CD4-positive, alpha-beta T cell treated with Interleukin-17A for 1 hour (primary cell): Measurements from ENCODE around the gene AUTS2.

Experiments
- DNase-seq: peaks from one replicate; pipeline ENCODE4 v3.0.0-alpha.2; 2020

Gene AUTS2

GRCh38 chr7:70377957-70378356, 779.7 kb downstream of the AUTS2 start:
- no peak for DNase-seq

DNA sequence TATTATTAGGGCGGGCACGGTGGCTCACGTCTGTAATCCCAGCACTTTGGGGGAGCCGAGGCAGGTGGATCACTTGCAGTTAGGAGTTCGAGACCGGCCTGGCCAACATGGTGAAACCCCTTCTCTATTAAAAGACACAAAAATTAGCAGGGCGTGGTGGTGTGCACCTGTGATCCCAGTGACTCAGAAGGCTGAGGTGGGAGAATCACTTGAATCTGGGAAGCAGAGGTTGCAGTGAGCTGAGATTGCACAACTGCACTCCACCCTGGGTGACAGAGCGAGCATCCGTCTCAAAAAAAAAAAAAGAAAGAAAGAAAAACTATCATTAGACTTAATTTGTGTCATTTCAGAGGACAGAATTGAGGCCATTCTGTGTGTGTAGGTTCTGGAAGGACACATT, 780.9 kb downstream of the AUTS2 start:
- DNase-seq: no peak

DNA sequence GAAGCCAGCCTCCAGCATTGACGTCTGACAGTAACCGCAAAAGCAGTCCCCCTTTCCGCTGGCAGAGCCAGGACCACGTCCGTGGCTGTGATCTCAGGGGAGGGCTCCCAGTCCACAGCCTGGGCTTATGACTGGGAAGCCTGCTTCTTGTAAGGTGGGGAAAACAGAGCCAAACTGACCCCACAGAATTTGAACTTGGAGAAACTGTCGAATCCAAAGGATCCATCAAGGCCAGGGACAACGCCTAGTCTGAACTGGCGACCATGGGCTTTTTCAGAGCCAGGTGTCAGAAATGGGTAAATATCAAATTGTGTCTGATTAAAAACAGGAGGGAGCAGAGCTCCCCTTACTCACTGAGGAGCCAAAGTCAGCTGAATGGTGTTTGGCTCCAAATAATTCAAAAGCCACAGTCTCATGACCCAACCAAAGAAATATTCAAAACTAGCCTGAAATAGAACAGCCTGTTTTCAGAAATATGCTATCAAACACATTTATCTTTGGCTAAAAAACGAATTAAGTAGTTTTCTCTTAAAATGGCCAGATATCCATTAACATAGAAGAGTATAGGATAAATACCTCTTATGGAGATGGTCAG, 782.2 kb downstream of the AUTS2 start:
- no peak for DNase-seq

DNA sequence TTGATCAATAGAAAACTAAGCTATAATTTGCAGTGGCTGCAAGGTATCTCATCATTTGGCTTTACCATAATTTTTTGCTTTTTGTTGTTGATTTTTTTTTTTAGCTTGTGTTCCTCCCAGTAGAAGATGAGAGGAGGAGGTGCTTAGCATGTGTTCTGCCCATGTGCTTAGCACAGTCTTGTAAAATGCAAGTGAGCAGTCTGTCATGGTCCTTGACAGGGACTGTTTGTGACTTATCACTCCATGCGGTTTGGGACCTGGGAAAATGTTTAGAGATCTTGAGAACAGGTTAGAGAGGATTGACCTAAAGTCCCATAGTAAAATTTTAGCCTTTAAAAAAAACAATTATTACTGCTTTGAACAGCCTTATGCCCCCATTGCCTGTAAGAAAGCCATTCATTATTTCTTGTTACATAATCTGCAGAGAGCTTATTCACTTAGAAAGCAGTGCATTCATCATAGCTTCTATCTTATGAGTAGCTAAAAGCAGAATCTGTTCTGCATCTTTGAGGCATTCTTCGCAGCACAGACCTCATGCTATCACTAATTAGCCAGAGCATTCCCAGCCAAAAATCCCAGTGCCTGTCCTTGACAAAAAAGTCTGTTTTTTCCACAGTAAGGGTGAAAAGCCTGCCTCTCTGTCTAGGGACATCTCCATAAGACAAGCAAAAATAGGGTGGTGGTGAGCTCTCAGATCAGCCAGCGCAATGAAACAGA, 784.9 kb downstream of the AUTS2 start:
- DNase-seq: no peak

- DNase-seq: no peak
These were observed 785.7 kb downstream of the AUTS2 start for GRCh38 chr7:70384024-70384423.

GRCh38 chr7:70384891-70385290, 786.6 kb downstream of the AUTS2 start:
- no peak for DNase-seq

DNA sequence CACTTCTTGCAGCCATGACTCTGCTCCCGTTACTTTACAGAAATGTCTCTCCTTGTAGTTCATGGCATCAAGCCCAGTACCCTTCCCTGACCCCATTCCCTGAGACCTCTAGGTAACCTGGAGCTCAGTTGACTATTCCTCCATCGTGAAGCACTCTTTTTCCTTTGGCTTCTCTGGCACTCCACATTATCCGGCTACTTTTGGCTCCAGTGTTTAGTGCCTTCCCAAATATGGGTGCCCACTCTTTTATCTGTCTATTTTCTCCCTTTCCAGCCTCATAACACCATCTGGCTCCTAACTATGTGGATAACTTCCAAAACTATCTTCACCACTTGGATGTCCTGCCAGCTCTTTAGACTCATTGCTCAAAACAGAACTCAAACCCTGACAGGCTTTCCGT, 788.9 kb downstream of the AUTS2 start:
- DNase-seq: no peak

DNA sequence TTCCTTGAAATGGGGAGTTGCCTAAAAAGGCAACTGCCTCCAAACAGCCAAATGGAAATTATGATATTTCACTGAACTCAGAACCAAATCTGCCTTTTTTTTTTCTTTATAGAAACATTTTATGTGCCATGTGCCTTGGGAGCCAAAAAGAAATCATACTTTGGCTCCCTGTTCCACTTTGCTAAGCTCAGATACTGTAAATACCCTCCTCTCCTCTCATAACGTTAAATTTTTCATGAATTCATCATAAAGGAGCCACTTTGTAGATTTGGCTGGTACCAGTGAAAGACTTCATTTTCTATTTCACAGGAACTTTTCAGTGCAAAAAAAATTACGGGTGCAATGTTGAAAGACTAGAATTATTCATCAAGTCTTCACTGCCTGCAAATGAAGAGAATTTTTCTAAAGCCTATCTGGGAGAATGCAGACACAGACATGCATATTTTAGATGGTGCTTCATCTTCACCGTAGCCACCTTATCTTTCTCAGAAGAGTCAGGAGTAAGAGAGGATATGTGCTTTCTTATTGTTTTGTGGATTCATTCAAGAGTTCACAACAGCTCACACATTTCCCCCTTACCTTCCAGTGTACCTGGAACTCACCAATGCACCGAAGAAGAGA, 791.4 kb downstream of the AUTS2 start:
- DNase-seq: no peak

DNA sequence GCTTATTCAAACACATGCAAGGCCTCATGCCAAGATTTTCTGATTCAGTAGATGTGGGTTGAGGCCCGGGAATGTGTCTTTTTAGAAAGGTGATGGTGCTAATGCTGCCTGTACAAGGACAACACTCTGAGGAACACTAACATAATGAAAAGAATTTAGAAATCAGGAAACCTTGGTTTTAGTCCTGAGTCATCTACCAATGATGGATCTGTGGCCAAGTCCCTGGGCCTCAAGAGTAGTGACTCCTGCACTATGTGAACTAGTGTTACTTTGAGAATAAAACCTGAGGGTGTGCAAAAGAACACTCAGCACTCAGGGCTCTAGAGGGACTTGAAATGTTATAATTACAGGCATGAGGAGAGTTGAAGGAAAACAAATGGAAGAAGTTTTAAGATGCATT, 792.0 kb downstream of the AUTS2 start:
- DNase-seq: no peak

GRCh38 chr7:70392256-70392876, 794.1 kb downstream of the AUTS2 start:
- DNase-seq: no peak

DNA sequence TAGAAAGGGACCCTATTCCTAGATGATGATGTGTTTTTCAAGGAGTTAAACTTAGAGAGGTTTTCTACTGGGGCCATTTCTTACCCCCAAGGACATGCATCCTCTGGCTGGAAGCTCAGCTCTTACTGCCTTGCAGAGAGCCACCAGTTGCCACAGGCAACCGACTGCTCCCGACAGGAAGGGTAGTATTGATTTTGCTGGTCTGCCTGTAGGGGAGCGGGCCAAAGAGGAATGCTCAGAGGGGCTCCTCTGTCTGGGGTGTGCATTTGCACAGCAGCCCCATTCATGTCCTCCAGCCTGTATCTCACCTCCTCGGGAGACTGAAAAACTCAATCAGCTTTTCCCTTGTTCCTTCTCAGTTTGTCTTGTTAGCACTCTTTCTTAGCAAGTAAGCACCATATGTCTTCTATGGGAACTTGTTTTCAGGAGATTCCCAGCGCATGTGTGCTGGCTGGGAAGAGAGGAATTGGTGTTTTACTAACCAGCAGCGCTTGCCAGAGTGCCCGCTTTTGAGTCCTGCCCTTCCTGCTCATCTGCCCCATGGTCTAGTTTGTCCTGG, 794.7 kb downstream of the AUTS2 start:
- no peak for DNase-seq

DNA sequence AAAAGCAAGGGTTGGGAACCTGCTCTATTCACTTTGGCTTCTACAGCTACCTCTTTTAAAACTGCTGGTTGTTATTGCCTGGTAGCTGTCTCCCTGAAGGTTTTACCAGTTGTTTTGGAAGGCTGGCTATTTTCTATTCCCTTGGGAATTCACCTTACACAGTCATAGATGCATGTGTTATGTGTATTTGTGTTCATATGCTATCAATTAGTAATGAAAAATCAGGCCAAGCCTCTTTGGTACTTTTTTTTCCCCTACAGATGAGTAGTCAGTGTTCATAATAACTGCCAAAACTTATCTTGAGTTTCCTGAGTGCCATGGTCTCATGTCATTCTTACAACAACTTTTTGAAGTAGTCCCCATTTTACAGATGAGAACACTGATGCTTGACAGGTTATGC, 795.7 kb downstream of the AUTS2 start:
- no peak for DNase-seq

- no peak for DNase-seq
These were observed 802.6 kb downstream of the AUTS2 start for GRCh38 chr7:70400829-70401380.

DNA sequence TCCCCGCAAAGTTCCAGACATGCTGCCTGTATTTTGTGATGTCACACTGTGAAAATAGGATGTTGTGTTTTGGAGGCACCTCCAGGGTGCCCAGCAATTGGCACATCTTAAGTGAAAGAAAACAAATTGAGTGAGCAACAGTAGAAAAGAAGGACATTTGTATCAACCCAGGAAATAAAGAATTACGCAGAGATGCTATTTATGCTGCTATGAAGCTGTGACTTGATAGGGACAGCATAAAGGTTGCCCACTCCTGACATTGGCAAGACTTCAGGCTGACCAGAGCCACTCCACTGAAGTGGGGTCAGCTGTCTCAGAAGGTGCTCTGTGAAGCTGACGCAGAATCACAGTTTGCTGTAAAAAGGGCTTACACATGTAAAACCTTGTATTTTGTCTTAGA, 803.8 kb downstream of the AUTS2 start:
- DNase-seq: no peak

DNA sequence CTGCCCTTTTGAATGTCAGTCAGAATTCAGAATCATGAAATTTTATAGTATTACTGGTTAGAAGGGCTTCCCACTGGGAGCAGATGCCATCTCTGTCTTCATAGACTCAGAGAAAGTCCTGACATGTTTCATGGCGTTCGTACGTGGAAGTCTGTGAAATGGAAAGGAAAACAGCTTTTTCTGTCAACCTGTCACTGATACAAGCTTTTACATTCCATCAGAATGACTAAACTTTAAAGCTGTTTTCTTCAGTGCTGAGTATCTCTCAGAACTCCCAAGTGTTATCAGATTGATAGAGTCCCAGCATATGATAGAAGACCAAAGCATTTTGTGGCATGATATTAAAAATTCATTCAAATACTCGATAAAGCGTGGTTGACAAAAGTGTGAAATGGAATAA, 807.0 kb downstream of the AUTS2 start:
- no peak for DNase-seq

GRCh38 chr7:70406186-70406949, 808.1 kb downstream of the AUTS2 start:
- DNase-seq: no peak

GRCh38 chr7:70406950-70407209, 808.6 kb downstream of the AUTS2 start:
- no peak for DNase-seq

DNA sequence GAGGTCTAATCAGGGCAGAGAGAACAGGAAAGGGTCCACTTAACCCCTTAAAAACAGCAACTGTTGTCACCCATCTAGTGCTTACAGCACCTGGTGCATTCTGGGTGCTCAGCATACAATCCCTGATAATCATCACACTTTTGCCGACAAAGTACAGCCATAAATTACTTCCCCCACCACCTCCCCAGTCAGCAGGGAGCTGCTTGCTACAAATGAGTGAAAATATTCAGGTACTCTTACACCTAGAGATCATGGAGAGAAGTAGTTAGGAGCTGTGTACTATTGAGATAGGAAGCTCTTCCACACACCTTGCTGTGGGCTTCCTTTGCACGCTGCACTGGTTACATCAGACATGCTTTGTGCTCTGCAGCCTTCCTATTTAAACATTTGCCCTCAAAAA, 810.2 kb downstream of the AUTS2 start:
- DNase-seq: no peak

GRCh38 chr7:70408891-70409290, 810.6 kb downstream of the AUTS2 start:
- no peak for DNase-seq

DNA sequence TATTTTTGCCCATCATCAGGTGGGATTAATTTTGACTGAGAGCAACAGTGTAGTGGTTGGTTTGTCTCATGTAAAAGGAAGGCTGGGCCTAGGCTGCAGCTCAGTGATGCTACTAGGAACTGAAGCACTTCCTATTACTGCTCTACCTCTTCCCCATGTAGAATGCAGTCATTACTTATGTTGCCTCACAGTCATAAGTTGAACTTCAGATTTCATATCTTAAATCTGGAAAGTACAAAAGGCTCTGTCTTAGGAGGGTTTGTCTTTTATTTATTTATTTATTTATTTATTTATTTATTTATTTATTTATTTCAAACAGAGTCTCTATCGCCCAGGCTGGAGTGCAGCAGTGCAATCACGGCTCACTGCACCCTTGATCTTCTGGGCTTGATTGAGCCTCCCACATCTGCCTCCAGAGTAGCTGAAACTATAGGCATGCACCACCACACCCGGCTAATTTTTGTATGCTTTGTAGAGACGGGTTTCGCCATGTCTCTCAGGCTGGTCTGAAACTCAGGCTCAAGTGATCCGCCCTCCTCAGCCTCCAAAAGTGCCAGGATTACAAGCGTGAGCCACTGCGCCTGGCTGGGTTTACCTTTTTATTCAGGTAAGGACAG, 812.0 kb downstream of the AUTS2 start:
- no peak for DNase-seq

DNA sequence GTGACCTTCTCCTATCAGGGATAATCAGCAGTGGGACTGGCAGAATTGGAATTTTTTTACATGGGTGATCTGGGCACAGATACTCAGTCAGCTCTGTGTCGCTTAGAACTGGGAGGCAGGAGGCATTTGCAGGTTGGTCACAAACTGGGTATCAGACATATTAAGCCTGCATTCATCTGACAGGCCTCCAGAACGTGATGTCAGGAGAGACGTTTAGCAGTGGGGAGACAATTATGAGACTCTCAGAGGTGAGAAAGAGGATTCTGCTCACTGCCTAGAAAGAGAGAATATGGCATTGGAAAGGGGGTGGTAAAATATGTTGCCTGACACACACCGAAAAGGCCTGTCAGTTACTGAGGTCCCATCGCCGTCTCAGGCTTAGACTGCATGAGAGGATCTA, 816.1 kb downstream of the AUTS2 start:
- DNase-seq: no peak

GRCh38 chr7:70415179-70415972, 817.1 kb downstream of the AUTS2 start:
- DNase-seq: no peak
